Epithelial cell of proximal tubule (primary cell): ENCODE measurements around the gene NACA. TPM values are rescaled to one million over a fixed set of nuclear protein-coding genes. Genes with fewer than 3 reads are reported as not detected.
A peak's percentile ranks its signal among the peaks of the same experiment; 100 is the strongest.
"Not testable (repeated sequence)": the region's sequence is repeated elsewhere in the genome, so short reads cannot be mapped to it uniquely, and the experiment has no call there.

Source experiments
- DNase-seq: peaks from one replicate; pipeline ENCODE4 v3.0.0-alpha.2; 2011; ENCODE audit warnings: low read depth
- H3K4me3 ChIP-seq: 2 replicates; pipeline ENCODE4 v1.5.1; 2011; ENCODE audit warnings: low read depth, mild to moderate bottlenecking, low read length
- CTCF ChIP-seq: conservative IDR thresholded peaks from 2 replicates; pipeline ENCODE4 v1.5.1; 2012; ENCODE audit warnings: low read depth, mild to moderate bottlenecking, low read length
- total RNA-seq: library from RNA; depleted of rRNA; stranded (reverse); fragments of >200 nt; gene quantifications from 2 replicates; pipeline ENCODE4 v1.2.3, GENCODE V29; 2015

Gene NACA
- total RNA-seq, 1 donor from 2014 or later: 1,115 TPM

- DNase-seq: no peak
- TF ChIP-seq CTCF: no peak
These were observed 11.8 kb downstream of the NACA start for GRCh38 chr12:56713345-56713744.

GRCh38 chr12:56709759-56710376, 15.2 kb downstream of the NACA start:
- no peak for TF ChIP-seq CTCF
- H3K4me3 ChIP-seq: no peak overlapping the region
- no peak for DNase-seq

More at GRCh38 chr12:56713345-56713744, 11.8 kb downstream of the NACA start:
- H3K4me3 ChIP-seq: no peak overlapping the region

- DNase-seq, H3K4me3 ChIP-seq: not testable (repeated sequence)
These were observed 20.6 kb downstream of the NACA start for GRCh38 chr12:56704522-56704921.

- TF ChIP-seq CTCF: no peak
- no peak overlapping the region for H3K4me3 ChIP-seq
- DNase-seq: no peak
These were observed 26.0 kb downstream of the NACA start for GRCh38 chr12:56699020-56699661.

GRCh38 chr12:56695327-56696101, 29.6 kb downstream of the NACA start:
- TF ChIP-seq CTCF: no peak
- DNase-seq: no peak
- no peak overlapping the region for H3K4me3 ChIP-seq

- DNase-seq: no peak
- no peak overlapping the region for H3K4me3 ChIP-seq
- no peak for TF ChIP-seq CTCF
These were observed 30.9 kb downstream of the NACA start for GRCh38 chr12:56694161-56694560.

- no peak for DNase-seq
- TF ChIP-seq CTCF: no peak
- peak overlapping the region; percentile 100 for H3K4me3 ChIP-seq
These were observed 36.3 kb downstream of the NACA start for GRCh38 chr12:56688846-56689109.
